ENCODE results near the gene IL4R.
"Not testable (repeated sequence)": the region's sequence is repeated elsewhere in the genome, so short reads cannot be mapped to it uniquely, and the experiment has no call there.

The IL4R gene

DNA sequence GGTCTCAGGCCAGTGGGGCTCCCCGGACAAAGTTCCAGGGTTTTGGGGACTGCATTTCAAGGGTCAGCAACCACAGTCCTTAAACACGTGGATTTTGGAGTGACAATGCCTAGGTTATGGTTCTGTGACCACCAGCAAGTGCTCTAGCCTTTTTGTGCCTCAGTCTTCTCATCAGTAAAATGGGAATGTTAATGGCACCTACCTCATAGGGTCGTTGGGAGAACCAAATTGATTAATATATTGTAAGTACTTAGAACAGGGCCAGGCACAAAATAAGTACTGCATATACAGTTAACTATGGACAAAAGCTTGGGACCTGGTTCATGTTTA lies 13.8 kb downstream of the IL4R start:
- no peak for DNase-seq (ENCODE audit: low spot score)
- no peak overlapping the region for H3K18ac ChIP-seq (ENCODE audit: low read length)
- H3K23ac ChIP-seq (ENCODE audit: low read depth, low read length, poor library complexity): no peak overlapping the region
- no peak overlapping the region for H3K4me3 ChIP-seq (ENCODE audit: low read length in 2 of 2)
- H3K36me3 ChIP-seq (replicated peaks in 1 of 2; ENCODE audit: control insufficient read depth in 2 of 2, insufficient read depth in 2 of 2, low read length in 2 of 2): no peaks in the 10 kb centered on the region
- no peak overlapping the region for H3K4me2 ChIP-seq (ENCODE audit: insufficient read depth, low read length, poor library complexity, severe bottlenecking)
- H3K4me1 ChIP-seq (ENCODE audit: control insufficient read depth in 2 of 2, insufficient read depth in 1 of 2, low read depth in 1 of 2, low read length in 2 of 2): peaks cover 4 to 8% of the 10 kb centered on the region in 2 donors
- no peak overlapping the region for H3K9ac ChIP-seq (ENCODE audit: low read depth, low read length, poor library complexity)
- WGBS, 2 donors (ENCODE audit: extremely low coverage in 2 of 2, insufficient read length in 2 of 2, insufficient replicate concordance in 1 of 2): no CpG with 5 or more reads among the region's 3 CpGs
- H2BK12ac ChIP-seq (ENCODE audit: low read length): no peak overlapping the region
- H2BK5ac ChIP-seq (ENCODE audit: low read length): no peak overlapping the region
- no peak overlapping the region for H3K27ac ChIP-seq (replicated peaks; ENCODE audit: low read length)
- peak overlapping the region; percentile 68 for H2AFZ ChIP-seq (ENCODE audit: low read length)
- H2BK120ac ChIP-seq (ENCODE audit: low read depth, low read length): no peak overlapping the region
- no peak overlapping the region for H2BK15ac ChIP-seq (ENCODE audit: low read length)
- no peak overlapping the region for H3K4ac ChIP-seq (ENCODE audit: low read length)
- H2AK5ac ChIP-seq (ENCODE audit: low read depth, low read length): no peak overlapping the region
- no peak overlapping the region for H4K8ac ChIP-seq (ENCODE audit: low read depth, low read length)
- H3K79me1 ChIP-seq (ENCODE audit: low read depth, low read length): no peaks in the 10 kb centered on the region
- H3K14ac ChIP-seq (ENCODE audit: low read length): no peak overlapping the region
- H4K91ac ChIP-seq (ENCODE audit: low read depth, low read length, poor library complexity): no peak overlapping the region
- peaks cover 0 to 3% of the 10 kb centered on the region in 2 donors for H3K9me3 ChIP-seq (replicated peaks in 1 of 2; ENCODE audit: control insufficient read depth in 2 of 2, insufficient read depth in 1 of 2, low read depth in 1 of 2, low read length in 2 of 2)
- no peaks in the 10 kb centered on the region for H3K27me3 ChIP-seq (ENCODE audit: control insufficient read depth in 3 of 3, insufficient read depth in 3 of 3, low read depth in 1 of 3, low read length in 3 of 3)

DNA sequence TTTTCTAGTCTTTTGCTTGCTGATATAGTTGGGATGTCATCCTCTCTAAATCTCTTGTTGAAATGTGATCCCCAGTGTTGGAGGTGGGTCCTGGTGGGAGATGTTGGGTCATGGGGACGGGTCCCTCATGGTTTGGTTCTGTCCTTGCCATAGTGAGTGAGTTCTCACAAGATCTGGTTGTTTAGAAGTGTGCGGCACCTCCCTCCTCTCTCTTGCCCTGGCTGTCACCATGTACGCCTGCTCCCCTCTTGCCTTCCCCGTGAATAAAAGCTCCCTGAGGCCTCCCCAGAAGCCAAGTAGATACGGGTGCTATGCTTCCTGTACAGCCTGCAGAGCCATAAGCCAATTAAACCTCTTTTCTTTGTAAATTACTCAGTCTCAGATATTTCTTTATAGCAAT lies 15.2 kb downstream of the IL4R start:
- Histone ChIP-seq H3K27ac (replicated peaks; ENCODE audit: low read length) (no peak overlapping the region), H3K79me1 (ENCODE audit: low read depth, low read length) (no peaks in the 10 kb centered on the region), H3K23ac (ENCODE audit: low read depth, low read length, poor library complexity) (no peak overlapping the region), H3K9me3 (replicated peaks in 1 of 2; ENCODE audit: control insufficient read depth in 2 of 2, insufficient read depth in 1 of 2, low read depth in 1 of 2, low read length in 2 of 2) (peaks cover 0 to 3% of the 10 kb centered on the region in 2 donors), H3K4me3 (ENCODE audit: low read length in 2 of 2) (no peak overlapping the region), H4K91ac (ENCODE audit: low read depth, low read length, poor library complexity) (no peak overlapping the region), H2BK120ac (ENCODE audit: low read depth, low read length) (no peak overlapping the region), H2BK12ac (ENCODE audit: low read length) (no peak overlapping the region), H2BK15ac (ENCODE audit: low read length) (no peak overlapping the region), H3K14ac (ENCODE audit: low read length) (no peak overlapping the region), H3K4me1 (ENCODE audit: control insufficient read depth in 2 of 2, insufficient read depth in 1 of 2, low read depth in 1 of 2, low read length in 2 of 2) (peaks cover 4 to 8% of the 10 kb centered on the region in 2 donors), H2BK5ac (ENCODE audit: low read length) (no peak overlapping the region), H2AK5ac (ENCODE audit: low read depth, low read length) (no peak overlapping the region), H4K8ac (ENCODE audit: low read depth, low read length) (no peak overlapping the region), H3K9ac (ENCODE audit: low read depth, low read length, poor library complexity) (no peak overlapping the region), H3K36me3 (replicated peaks in 1 of 2; ENCODE audit: control insufficient read depth in 2 of 2, insufficient read depth in 2 of 2, low read length in 2 of 2) (no peaks in the 10 kb centered on the region), H3K27me3 (ENCODE audit: control insufficient read depth in 3 of 3, insufficient read depth in 3 of 3, low read depth in 1 of 3, low read length in 3 of 3) (no peaks in the 10 kb centered on the region), H3K4ac (ENCODE audit: low read length) (no peak overlapping the region), H3K4me2 (ENCODE audit: insufficient read depth, low read length, poor library complexity, severe bottlenecking) (no peak overlapping the region), H2AFZ (ENCODE audit: low read length) (no peak overlapping the region), H3K18ac (ENCODE audit: low read length) (no peak overlapping the region)
- WGBS, 2 donors (ENCODE audit: extremely low coverage in 2 of 2, insufficient read length in 2 of 2, insufficient replicate concordance in 1 of 2): no CpG with 5 or more reads among the region's 5 CpGs
- DNase-seq (ENCODE audit: low spot score): no peak

DNA sequence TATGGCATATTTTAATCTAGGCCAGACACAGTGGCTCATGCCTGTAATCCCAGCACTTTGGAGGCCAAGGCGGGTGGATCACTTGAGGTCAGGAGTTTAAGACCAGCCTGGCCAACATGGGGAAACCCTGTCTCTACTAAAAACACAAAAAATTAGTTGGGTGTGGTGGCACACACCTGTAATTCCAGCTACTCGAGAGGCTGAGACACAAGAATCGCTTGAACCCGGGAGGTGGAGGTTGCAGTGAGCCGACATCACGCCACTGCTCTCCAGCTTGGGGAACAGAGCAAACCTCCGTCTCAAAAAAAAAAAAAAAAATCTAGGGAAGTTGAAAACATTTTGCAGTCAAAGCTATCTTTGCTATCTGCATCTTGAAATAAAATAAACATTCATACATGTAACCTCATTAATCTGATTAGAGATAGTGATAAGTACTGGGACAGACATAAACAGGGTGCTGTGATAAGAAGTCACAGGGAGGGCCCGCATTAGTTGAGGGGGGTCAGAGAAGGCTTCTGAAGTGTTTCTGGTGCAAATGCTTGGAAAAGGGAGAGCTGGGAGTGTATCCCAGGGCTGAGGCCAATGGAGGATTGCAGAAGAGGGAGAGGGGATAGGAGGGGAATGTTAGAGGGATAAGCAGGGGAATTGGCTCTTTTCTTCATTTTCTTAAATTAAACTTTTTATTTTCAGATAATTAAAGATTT lies 15.8 kb downstream of the IL4R start:
- H4K91ac ChIP-seq (ENCODE audit: low read depth, low read length, poor library complexity); H2BK12ac ChIP-seq (ENCODE audit: low read length); H2AFZ ChIP-seq (ENCODE audit: low read length); H3K14ac ChIP-seq (ENCODE audit: low read length); H3K36me3 ChIP-seq (replicated peaks in 1 of 2; ENCODE audit: control insufficient read depth in 2 of 2, insufficient read depth in 2 of 2, low read length in 2 of 2); H3K27me3 ChIP-seq (ENCODE audit: control insufficient read depth in 3 of 3, insufficient read depth in 3 of 3, low read depth in 1 of 3, low read length in 3 of 3); H3K18ac ChIP-seq (ENCODE audit: low read length); H3K9ac ChIP-seq (ENCODE audit: low read depth, low read length, poor library complexity); H3K79me1 ChIP-seq (ENCODE audit: low read depth, low read length); H3K27ac ChIP-seq (replicated peaks; ENCODE audit: low read length); H3K4me2 ChIP-seq (ENCODE audit: insufficient read depth, low read length, poor library complexity, severe bottlenecking); H2BK15ac ChIP-seq (ENCODE audit: low read length); H3K4me3 ChIP-seq (ENCODE audit: low read length in 2 of 2); H3K23ac ChIP-seq (ENCODE audit: low read depth, low read length, poor library complexity); H4K8ac ChIP-seq (ENCODE audit: low read depth, low read length); H2BK120ac ChIP-seq (ENCODE audit: low read depth, low read length); H3K4me1 ChIP-seq (ENCODE audit: control insufficient read depth in 2 of 2, insufficient read depth in 1 of 2, low read depth in 1 of 2, low read length in 2 of 2); H2BK5ac ChIP-seq (ENCODE audit: low read length); H3K9me3 ChIP-seq (replicated peaks in 1 of 2; ENCODE audit: control insufficient read depth in 2 of 2, insufficient read depth in 1 of 2, low read depth in 1 of 2, low read length in 2 of 2); H2AK5ac ChIP-seq (ENCODE audit: low read depth, low read length); H3K4ac ChIP-seq (ENCODE audit: low read length); DNase-seq (ENCODE audit: low spot score): not testable (repeated sequence)
- WGBS, 2 donors (ENCODE audit: extremely low coverage in 2 of 2, insufficient read length in 2 of 2, insufficient replicate concordance in 1 of 2): no CpG with 5 or more reads among the region's 8 CpGs

DNA sequence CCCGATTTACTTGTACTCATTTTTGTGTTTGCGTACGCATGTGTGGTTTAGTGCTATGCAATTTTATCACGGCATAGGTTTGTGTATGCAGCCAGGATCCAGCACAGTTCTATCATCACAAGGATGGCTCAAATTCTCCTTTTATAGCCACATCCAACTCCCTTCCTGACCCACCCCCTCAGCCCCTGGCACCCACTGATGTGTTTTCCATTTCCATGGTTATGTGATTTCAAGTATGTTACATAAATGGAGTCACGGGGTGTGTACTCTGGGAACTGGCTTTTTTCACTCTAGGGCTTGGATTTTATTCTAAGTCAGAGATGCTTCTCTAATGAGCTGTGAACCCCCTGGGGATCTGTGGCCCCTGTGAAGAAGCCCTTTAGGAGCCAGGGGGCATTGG lies 16.8 kb downstream of the IL4R start:
- Histone ChIP-seq H3K9me3 (replicated peaks in 1 of 2; ENCODE audit: control insufficient read depth in 2 of 2, insufficient read depth in 1 of 2, low read depth in 1 of 2, low read length in 2 of 2) (peaks cover 0 to 3% of the 10 kb centered on the region in 2 donors), H2BK12ac (ENCODE audit: low read length) (no peak overlapping the region), H3K18ac (ENCODE audit: low read length) (no peak overlapping the region), H3K4me1 (ENCODE audit: control insufficient read depth in 2 of 2, insufficient read depth in 1 of 2, low read depth in 1 of 2, low read length in 2 of 2) (peaks cover 4 to 8% of the 10 kb centered on the region in 2 donors), H3K79me1 (ENCODE audit: low read depth, low read length) (no peaks in the 10 kb centered on the region), H4K91ac (ENCODE audit: low read depth, low read length, poor library complexity) (no peak overlapping the region), H3K14ac (ENCODE audit: low read length) (no peak overlapping the region), H2BK5ac (ENCODE audit: low read length) (no peak overlapping the region), H3K27ac (replicated peaks; ENCODE audit: low read length) (no peak overlapping the region), H3K36me3 (replicated peaks in 1 of 2; ENCODE audit: control insufficient read depth in 2 of 2, insufficient read depth in 2 of 2, low read length in 2 of 2) (peaks cover 0 to 3% of the 10 kb centered on the region in 2 donors), H3K23ac (ENCODE audit: low read depth, low read length, poor library complexity) (no peak overlapping the region), H3K4me2 (ENCODE audit: insufficient read depth, low read length, poor library complexity, severe bottlenecking) (no peak overlapping the region), H2AFZ (ENCODE audit: low read length) (no peak overlapping the region), H3K4ac (ENCODE audit: low read length) (no peak overlapping the region), H4K8ac (ENCODE audit: low read depth, low read length) (no peak overlapping the region), H3K27me3 (ENCODE audit: control insufficient read depth in 3 of 3, insufficient read depth in 3 of 3, low read depth in 1 of 3, low read length in 3 of 3) (no peaks in the 10 kb centered on the region), H2BK15ac (ENCODE audit: low read length) (no peak overlapping the region), H2AK5ac (ENCODE audit: low read depth, low read length) (no peak overlapping the region), H2BK120ac (ENCODE audit: low read depth, low read length) (no peak overlapping the region), H3K9ac (ENCODE audit: low read depth, low read length, poor library complexity) (no peak overlapping the region), H3K4me3 (ENCODE audit: low read length in 2 of 2) (no peak overlapping the region)
- whole genome bisulfite sequencing, 2 donors (ENCODE audit: extremely low coverage in 2 of 2, insufficient read length in 2 of 2, insufficient replicate concordance in 1 of 2): no CpG with 5 or more reads among the region's 5 CpGs
- no peak for DNase-seq (ENCODE audit: low spot score)
